C1 segment of cervical spinal cord (tissue), 14 donors: ENCODE data around the gene MAP3K5.

Experiments used
- DNase-seq, 14 donors: peaks; one replicate each; lab custom pipeline; 2025; lab: John Stamatoyannopoulos, UW

The MAP3K5 gene

GRCh38 chr6:136522636-136523035 is 269.6 kb downstream of the MAP3K5 start:
- no peak for DNase-seq

- DNase-seq = no peak
Observed at GRCh38 chr6:136521911-136522310, 270.4 kb downstream of the MAP3K5 start.

- no peak for DNase-seq
Observed at GRCh38 chr6:136521427-136521826, 270.9 kb downstream of the MAP3K5 start.

- peak in 1 of 14 donors; percentile 45 for DNase-seq
Observed at GRCh38 chr6:136520517-136520916, 271.8 kb downstream of the MAP3K5 start.

- DNase-seq = no peak
Observed at GRCh38 chr6:136517582-136517981, 274.7 kb downstream of the MAP3K5 start.

- no peak for DNase-seq
Observed at GRCh38 chr6:136517002-136517401, 275.3 kb downstream of the MAP3K5 start.

- no peak for DNase-seq
Observed at GRCh38 chr6:136514591-136514990, 277.7 kb downstream of the MAP3K5 start.

GRCh38 chr6:136511926-136512325 is 280.4 kb downstream of the MAP3K5 start:
- no peak for DNase-seq

- no peak for DNase-seq
Observed at GRCh38 chr6:136511397-136511796, 280.9 kb downstream of the MAP3K5 start.

- DNase-seq = no peak
Observed at GRCh38 chr6:136510782-136511181, 281.5 kb downstream of the MAP3K5 start.

- DNase-seq = no peak
Observed at GRCh38 chr6:136510299-136510698, 282.0 kb downstream of the MAP3K5 start.

GRCh38 chr6:136508725-136509392 is 283.4 kb downstream of the MAP3K5 start:
- DNase-seq = no peak
